ENCODE results near the gene RAPGEF2. TPM values are rescaled to one million over a fixed set of nuclear protein-coding genes. Genes with fewer than 3 reads are reported as not detected.
"Not testable (repeated sequence)": the region's sequence is repeated elsewhere in the genome, so short reads cannot be mapped to it uniquely, and the experiment has no call there.

The RAPGEF2 gene
- total and polyA plus RNA-seq, 4 donors = 9.4 to 51.3 (median 31.9) TPM

DNA sequence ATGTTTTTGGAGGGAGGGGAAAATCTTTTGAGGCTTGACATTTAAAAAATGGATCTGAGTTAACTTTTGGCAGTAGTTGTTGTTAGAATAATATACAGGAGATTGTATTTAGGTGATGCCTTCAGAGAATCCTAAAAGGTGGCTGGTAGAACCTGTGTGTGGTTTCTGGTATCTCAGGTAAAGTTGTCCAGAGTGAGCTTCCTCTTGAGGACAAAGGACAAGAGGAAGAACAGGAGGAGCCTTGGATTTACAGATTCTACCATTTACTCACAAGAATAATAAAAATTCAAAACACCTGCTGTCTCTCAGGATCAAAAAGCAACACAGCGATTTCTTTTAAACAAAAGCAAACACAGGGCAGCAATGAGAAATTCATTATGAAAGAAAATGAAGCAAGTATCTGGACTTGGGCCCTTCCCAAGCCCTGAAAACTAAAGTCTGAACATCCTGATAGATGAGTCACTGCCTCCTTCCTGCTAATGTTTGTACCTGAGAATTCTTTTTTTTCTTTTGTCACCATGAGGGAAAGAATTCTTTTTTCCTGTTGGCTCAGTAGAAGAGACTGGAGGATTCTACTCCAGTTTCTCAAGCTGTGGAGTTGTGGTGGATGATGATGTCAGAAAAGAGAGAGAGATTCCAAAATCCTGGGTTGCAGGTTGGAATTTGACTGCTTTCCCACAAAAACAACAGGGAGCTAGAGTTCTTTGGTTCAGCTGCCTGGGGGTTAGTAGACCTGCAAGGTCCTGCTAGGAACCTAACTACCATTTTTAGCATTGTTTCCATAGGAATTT is 31.5 kb upstream of the RAPGEF2 start:
- intact Hi-C loops (cut with DNase I) = no loop called here
- 59 to 66% methylated on average over 1 of the region's 1 CpG for WGBS, 2 donors
- no peak for DNase-seq
- Histone ChIP-seq H3K9me3 (ENCODE audit: control insufficient read depth, low read length) (no peaks in the 10 kb centered on the region), H3K27ac (ENCODE audit: low read depth in 1 of 2, low read length in 2 of 2) (no peak overlapping the region), H3K4me1 (ENCODE audit: control insufficient read depth in 1 of 2, insufficient read depth in 2 of 2, low read length in 2 of 2) (peaks cover 0 to 4% of the 10 kb centered on the region in 2 donors), H3K4me3 (ENCODE audit: low read length in 2 of 2) (no peak overlapping the region), H3K36me3 (ENCODE audit: control insufficient read depth in 1 of 2, insufficient read depth in 2 of 2, low read length in 1 of 2) (no peaks in the 10 kb centered on the region), H3K27me3 (ENCODE audit: control insufficient read depth in 1 of 2, insufficient read depth in 2 of 2, low read length in 1 of 2) (no peaks in the 10 kb centered on the region)
- ATAC-seq (ENCODE audit: low FRiP score) = no peak

DNA sequence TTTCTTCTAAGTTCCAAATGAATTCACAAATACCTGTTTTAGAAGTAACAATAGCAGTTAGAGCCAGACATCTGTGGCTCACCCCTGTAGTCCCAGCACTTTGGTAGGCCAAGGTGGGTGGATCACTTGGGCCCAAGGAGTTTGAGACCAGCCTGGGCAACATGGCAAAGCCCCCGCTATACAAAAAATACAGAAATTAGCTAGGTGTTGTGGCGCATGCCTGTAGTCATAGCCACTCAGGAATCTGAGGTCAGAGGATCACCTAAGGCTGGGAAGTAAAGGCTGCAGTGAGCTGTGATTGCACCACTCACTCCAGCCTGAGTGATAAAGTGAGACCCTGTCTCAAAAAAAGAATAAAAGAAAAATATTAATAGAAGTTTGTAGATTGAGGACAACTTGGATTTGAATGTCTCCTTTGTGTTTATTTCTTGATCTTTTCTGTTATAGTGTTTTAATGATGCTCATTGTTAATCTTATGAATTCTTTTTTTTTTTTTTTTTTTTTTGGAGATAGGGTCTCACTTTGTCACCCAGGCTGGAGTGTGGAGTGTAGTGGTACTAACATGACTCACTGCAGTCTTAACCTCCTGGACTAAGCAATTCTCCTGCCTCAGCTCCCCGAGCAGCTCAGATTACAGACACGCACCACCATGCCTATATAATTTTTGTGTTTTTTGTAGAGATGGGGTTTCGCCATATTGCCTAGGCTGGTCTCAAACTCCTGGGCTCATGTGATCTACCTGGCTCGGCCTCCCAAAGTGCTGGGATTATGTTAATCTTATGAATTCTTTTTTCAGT is 30.7 kb upstream of the RAPGEF2 start:
- DNase-seq (no peak), ATAC-seq (ENCODE audit: low FRiP score) (no peak)
- H3K9me3 ChIP-seq (ENCODE audit: control insufficient read depth, low read length) = no peaks in the 10 kb centered on the region
- H3K27ac ChIP-seq (ENCODE audit: low read depth in 1 of 2, low read length in 2 of 2) = no peak overlapping the region
- H3K27me3 ChIP-seq (ENCODE audit: control insufficient read depth in 1 of 2, insufficient read depth in 2 of 2, low read length in 1 of 2) = no peaks in the 10 kb centered on the region
- H3K4me1 ChIP-seq (ENCODE audit: control insufficient read depth in 1 of 2, insufficient read depth in 2 of 2, low read length in 2 of 2) = peaks cover 0 to 4% of the 10 kb centered on the region in 2 donors
- 98 to 99% methylated on average over 6 of the region's 6 CpGs for WGBS, 2 donors
- intact Hi-C loops (cut with DNase I) = no loop called here
- no peak overlapping the region for H3K4me3 ChIP-seq (ENCODE audit: low read length in 2 of 2)
- no peaks in the 10 kb centered on the region for H3K36me3 ChIP-seq (ENCODE audit: control insufficient read depth in 1 of 2, insufficient read depth in 2 of 2, low read length in 1 of 2)

DNA sequence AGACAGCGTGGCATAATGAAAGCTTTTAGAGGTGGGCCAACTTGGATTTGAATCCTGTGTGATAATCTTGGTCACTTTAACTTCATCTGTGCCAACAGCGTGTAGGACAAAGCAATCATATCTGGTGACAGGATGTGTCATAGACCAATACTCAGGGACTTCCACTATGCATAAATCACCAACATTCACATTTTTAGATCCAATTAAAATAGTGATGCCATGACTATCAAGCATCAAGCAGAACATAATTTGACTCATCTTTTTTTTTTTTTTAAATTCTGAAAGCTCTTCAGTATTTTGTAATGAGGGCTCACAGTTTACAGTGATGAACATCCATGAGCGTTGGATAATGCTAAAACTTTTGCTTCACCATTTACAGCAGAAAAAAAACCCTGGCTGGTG is 27.3 kb upstream of the RAPGEF2 start:
- Histone ChIP-seq H3K27me3 (ENCODE audit: control insufficient read depth in 1 of 2, insufficient read depth in 2 of 2, low read length in 1 of 2) (no peaks in the 10 kb centered on the region), H3K4me3 (ENCODE audit: low read length in 2 of 2) (no peak overlapping the region), H3K9me3 (ENCODE audit: control insufficient read depth, low read length) (no peaks in the 10 kb centered on the region), H3K4me1 (ENCODE audit: control insufficient read depth in 1 of 2, insufficient read depth in 2 of 2, low read length in 2 of 2) (peaks cover 0 to 4% of the 10 kb centered on the region in 2 donors), H3K36me3 (ENCODE audit: control insufficient read depth in 1 of 2, insufficient read depth in 2 of 2, low read length in 1 of 2) (no peaks in the 10 kb centered on the region), H3K27ac (ENCODE audit: low read depth in 1 of 2, low read length in 2 of 2) (no peak overlapping the region)
- WGBS, 2 donors = 50 to 55% methylated on average over 3 of the region's 3 CpGs
- DNase-seq (no peak), ATAC-seq (ENCODE audit: low FRiP score) (no peak)
- intact Hi-C loops (cut with DNase I) = no loop called here

DNA sequence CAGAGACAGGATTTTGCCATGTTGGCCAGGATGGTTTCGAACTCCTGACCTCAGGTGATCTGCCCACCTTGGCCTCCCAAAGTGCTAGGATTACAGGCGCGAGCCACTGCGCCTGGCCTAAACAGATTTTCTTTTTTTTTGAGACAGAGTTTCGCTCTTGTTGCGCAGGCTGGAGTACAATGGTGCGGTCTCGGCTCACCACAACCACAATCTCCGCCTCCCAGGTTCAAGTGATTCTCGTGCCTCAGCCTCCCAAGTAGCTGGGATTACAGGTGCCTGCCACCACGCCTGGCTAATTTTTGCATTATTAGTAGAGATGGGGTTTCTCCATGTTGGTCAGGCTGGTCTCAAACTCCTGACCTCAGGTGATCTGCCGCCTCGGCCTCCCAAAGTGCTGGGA is 25.9 kb upstream of the RAPGEF2 start:
- H3K4me1 ChIP-seq (ENCODE audit: control insufficient read depth in 1 of 2, insufficient read depth in 2 of 2, low read length in 2 of 2); DNase-seq; H3K27me3 ChIP-seq (ENCODE audit: control insufficient read depth in 1 of 2, insufficient read depth in 2 of 2, low read length in 1 of 2); H3K4me3 ChIP-seq (ENCODE audit: low read length in 2 of 2); H3K9me3 ChIP-seq (ENCODE audit: control insufficient read depth, low read length); H3K36me3 ChIP-seq (ENCODE audit: control insufficient read depth in 1 of 2, insufficient read depth in 2 of 2, low read length in 1 of 2); H3K27ac ChIP-seq (ENCODE audit: low read depth in 1 of 2, low read length in 2 of 2); intact Hi-C loops (cut with DNase I); ATAC-seq (ENCODE audit: low FRiP score): not testable (repeated sequence)
- 98% methylated on average over 13 of the region's 13 CpGs for WGBS, 2 donors

DNA sequence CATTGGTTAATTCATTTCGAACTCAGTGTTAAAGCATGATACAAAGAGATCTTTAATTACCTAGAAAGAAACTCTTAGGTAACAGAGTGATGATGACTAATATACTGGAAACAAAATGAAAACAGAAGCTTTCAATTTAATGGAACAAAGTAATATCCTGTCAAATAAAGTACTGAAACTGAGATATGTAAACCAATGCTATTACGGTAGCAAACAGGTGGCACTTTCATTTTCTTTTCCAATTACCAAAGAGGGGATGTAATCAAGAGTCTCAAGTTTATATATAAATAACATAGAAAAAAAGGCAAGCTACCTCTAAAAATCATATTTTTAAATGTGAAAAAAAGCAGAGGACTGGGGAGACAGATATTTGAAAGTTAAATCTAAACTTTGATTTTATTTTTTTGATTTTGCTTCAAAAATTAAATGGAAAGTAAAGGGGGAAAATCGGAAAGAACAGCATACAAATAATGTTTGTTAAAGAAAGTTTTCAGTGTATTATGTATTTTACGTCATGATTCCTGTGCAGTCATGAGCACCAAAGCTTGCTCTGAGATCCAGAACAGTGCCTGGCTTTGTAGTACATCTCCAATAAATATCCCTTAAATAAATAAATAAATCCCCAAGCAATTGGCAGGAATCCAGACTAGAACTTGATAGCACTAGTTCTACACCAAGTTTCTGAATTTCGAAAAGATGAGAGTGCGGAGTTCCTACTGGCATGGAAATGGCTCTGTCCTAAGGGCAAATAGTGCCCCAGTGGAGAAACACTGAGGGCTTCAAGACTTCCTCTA is 25.0 kb upstream of the RAPGEF2 start:
- no peak for DNase-seq
- no peak for ATAC-seq (ENCODE audit: low FRiP score)
- H3K27ac ChIP-seq (ENCODE audit: low read depth in 1 of 2, low read length in 2 of 2) = no peak overlapping the region
- no peaks in the 10 kb centered on the region for H3K36me3 ChIP-seq (ENCODE audit: control insufficient read depth in 1 of 2, insufficient read depth in 2 of 2, low read length in 1 of 2)
- H3K4me3 ChIP-seq (ENCODE audit: low read length in 2 of 2) = no peak overlapping the region
- no peaks in the 10 kb centered on the region for H3K4me1 ChIP-seq (ENCODE audit: control insufficient read depth in 1 of 2, insufficient read depth in 2 of 2, low read length in 2 of 2)
- no peaks in the 10 kb centered on the region for H3K27me3 ChIP-seq (ENCODE audit: control insufficient read depth in 1 of 2, insufficient read depth in 2 of 2, low read length in 1 of 2)
- 92 to 95% methylated on average over 6 of the region's 6 CpGs for WGBS, 2 donors
- H3K9me3 ChIP-seq (ENCODE audit: control insufficient read depth, low read length) = no peaks in the 10 kb centered on the region
- intact Hi-C loops (cut with DNase I) = no loop called here

DNA sequence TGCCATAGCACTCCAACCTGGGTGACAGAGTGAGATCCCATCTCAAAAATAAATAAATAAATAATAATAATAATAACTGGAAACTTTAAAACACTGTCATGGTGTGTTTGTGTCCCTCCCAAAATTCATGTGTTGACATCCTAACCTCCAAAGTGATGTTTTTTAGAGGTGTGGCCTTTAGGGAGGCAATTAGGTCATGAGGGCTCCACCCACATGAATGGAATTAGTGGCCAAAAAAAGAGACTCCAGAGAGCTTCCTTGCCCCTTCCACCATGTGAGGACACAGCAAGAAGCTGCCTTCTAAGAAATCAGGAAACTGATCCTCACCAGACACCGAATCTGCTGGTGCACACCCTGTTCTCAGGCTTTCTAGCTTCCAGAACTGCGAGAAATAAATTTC is 23.8 kb upstream of the RAPGEF2 start:
- no peak for DNase-seq
- no peaks in the 10 kb centered on the region for H3K36me3 ChIP-seq (ENCODE audit: control insufficient read depth in 1 of 2, insufficient read depth in 2 of 2, low read length in 1 of 2)
- H3K4me1 ChIP-seq (ENCODE audit: control insufficient read depth in 1 of 2, insufficient read depth in 2 of 2, low read length in 2 of 2) = no peaks in the 10 kb centered on the region
- no peaks in the 10 kb centered on the region for H3K27me3 ChIP-seq (ENCODE audit: control insufficient read depth in 1 of 2, insufficient read depth in 2 of 2, low read length in 1 of 2)
- 96% methylated on average over 2 of the region's 2 CpGs for WGBS, 2 donors
- H3K9me3 ChIP-seq (ENCODE audit: control insufficient read depth, low read length) = no peaks in the 10 kb centered on the region
- H3K27ac ChIP-seq (ENCODE audit: low read depth in 1 of 2, low read length in 2 of 2) = no peak overlapping the region
- intact Hi-C loops (cut with DNase I) = no loop called here
- no peak for ATAC-seq (ENCODE audit: low FRiP score)
- no peak overlapping the region for H3K4me3 ChIP-seq (ENCODE audit: low read length in 2 of 2)

DNA sequence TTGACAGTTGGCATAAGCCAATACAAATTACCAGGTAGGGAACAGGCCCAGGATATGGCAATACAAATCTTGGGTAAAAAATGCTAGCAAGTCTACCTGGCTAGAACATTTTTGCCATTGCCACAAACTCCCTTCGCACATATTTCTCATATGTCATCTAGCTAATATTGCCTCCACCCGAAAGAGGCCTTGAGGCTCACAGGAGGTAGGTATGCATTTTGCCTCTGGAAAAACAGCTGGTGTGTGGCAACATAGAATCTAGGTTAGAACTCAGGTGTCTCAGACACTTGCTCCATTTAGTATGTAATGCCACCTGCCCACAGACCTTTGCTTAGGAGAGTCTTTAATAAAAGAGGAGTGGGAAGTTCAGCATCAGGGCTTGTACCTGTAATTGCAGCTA is 16.3 kb upstream of the RAPGEF2 start:
- Histone ChIP-seq H3K4me1 (ENCODE audit: control insufficient read depth in 1 of 2, insufficient read depth in 2 of 2, low read length in 2 of 2) (no peaks in the 10 kb centered on the region), H3K36me3 (ENCODE audit: control insufficient read depth in 1 of 2, insufficient read depth in 2 of 2, low read length in 1 of 2) (no peaks in the 10 kb centered on the region), H3K27me3 (ENCODE audit: control insufficient read depth in 1 of 2, insufficient read depth in 2 of 2, low read length in 1 of 2) (no peaks in the 10 kb centered on the region), H3K27ac (ENCODE audit: low read depth in 1 of 2, low read length in 2 of 2) (no peak overlapping the region), H3K9me3 (ENCODE audit: control insufficient read depth, low read length) (no peaks in the 10 kb centered on the region), H3K4me3 (ENCODE audit: low read length in 2 of 2) (no peak overlapping the region)
- ATAC-seq (ENCODE audit: low FRiP score) = no peak
- no peak for DNase-seq
- intact Hi-C loops (cut with DNase I) = no loop called here
- whole genome bisulfite sequencing, 2 donors = 98 to 99% methylated on average over 2 of the region's 2 CpGs

DNA sequence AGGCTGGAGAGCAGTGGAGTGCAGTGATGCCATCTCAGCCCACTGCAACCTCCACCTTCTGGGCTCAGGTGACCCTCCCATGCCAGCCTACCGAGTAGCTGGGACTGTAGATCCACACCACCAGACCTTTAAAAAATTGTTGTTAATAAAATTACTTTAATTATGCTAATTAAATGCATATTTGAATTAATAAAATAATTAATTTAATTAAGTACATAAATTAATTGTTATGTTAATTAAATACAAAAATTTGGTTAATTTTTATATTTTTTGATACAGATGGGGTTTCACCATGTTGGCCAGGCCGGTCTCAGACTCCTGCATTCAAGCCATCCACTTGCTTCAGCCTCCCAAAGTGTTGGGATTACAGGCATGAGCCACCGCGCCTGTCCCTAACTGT is 12.6 kb upstream of the RAPGEF2 start:
- Histone ChIP-seq H3K4me1 (ENCODE audit: control insufficient read depth in 1 of 2, insufficient read depth in 2 of 2, low read length in 2 of 2) (no peaks in the 10 kb centered on the region), H3K27me3 (ENCODE audit: control insufficient read depth in 1 of 2, insufficient read depth in 2 of 2, low read length in 1 of 2) (no peaks in the 10 kb centered on the region), H3K9me3 (ENCODE audit: control insufficient read depth, low read length) (no peaks in the 10 kb centered on the region), H3K36me3 (ENCODE audit: control insufficient read depth in 1 of 2, insufficient read depth in 2 of 2, low read length in 1 of 2) (no peaks in the 10 kb centered on the region), H3K27ac (ENCODE audit: low read depth in 1 of 2, low read length in 2 of 2) (no peak overlapping the region), H3K4me3 (ENCODE audit: low read length in 2 of 2) (no peak overlapping the region)
- intact Hi-C loops (cut with DNase I) = no loop called here
- ATAC-seq (ENCODE audit: low FRiP score) (no peak), DNase-seq (no peak)
- 95 to 98% methylated on average over 4 of the region's 4 CpGs for WGBS, 2 donors
